Central memory CD4-positive, alpha-beta T cell (primary cell): Measurements from ENCODE around the gene ZRANB3.
"Not testable (repeated sequence)": the region's sequence is repeated elsewhere in the genome, so short reads cannot be mapped to it uniquely, and the experiment has no call there.

Experiments used
- DNase-seq: peaks from one replicate; pipeline ENCODE4 v3.0.0; 2022

The ZRANB3 gene

DNA sequence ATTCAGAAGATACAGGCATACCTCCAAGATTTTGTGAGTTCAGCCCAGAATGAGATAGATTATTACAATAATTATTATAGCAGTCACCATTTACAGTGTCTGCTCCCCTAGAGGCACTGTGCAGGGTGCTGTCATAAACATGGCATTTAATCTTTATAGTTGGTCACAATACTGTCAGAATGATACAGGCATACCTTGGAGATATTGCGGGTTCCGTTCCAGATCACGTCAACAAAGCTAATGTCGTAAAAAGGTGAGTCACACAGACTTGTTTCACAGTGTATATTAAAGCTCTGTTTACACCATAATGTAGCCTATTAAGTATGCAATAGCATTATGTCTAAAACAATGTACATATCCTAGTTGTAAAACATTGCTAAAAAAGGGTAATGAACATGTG, 45.6 kb downstream of the ZRANB3 start:
- no peak for DNase-seq

DNA sequence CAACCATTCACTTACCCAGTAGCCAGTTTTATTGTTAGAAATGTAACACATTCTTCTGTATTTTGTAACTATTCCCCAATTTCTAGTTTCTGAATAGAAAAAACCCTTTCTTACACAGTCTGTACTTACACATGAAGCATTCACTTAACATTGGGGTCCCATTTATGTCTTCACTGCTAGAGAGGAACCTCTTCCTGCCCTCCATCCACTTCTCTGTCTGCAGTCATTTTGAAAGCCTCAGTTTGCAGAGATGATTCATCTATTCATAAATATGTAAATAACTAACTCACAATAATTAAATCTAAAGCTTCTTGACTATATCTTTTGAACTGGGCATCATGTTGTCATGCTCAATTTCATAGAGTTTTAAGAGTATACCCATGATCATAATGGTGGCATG, 55.9 kb downstream of the ZRANB3 start:
- no peak for DNase-seq

DNA sequence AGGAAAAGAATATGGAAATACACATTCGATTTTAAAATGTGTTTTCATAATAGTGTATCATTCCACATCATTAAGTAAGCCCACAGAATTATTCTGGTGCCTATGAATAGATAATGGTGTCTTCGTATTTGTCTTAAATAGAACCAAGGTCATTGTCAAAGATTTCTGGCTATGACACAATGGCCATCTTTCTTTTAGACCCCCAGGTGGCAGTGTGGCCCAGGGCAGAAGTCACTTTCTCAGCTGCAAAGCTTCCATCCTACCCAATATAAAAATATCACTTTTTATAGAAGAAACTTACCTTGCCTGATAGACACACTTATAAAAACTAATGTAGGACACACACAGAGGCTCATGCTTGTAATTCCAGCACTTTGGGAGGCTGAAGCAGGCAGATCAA, 57.5 kb downstream of the ZRANB3 start:
- no peak for DNase-seq

DNA sequence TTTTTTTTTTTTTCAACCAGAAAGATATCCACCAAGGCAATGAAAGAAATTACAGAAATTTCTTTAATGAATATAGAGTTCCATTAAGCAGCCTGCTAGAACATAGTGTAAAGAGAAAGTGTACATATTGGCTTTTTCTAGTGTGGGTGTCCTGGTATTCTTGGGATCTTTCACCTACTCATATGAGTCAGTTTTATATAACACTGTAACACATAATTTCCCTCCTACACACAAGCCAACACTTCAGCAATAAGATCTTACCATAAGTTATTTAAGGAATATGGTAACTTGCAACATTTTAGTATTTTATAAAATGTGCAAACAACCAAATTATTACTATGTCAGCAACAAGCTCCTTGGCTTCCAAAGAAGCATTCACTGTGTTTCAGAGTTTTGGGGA, 59.9 kb downstream of the ZRANB3 start:
- no peak for DNase-seq

DNA sequence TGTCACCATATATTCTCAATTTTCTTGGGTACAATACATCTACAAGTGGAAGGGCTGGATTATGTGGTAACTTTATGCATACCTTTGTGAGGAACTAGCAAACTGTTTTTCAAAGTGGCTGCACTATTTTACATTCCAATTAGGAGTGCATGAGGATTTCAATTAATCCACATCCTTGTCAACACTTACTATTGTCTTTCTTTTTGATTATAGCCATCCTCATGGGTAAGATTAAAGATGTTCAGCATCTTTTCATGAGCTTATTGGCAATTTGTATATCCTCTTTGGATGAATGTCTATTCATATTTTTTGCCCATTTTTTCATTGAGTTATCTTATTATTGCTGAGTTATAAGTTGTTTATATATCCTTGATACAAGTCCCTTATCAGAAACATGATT, 73.7 kb downstream of the ZRANB3 start:
- DNase-seq: no peak

DNA sequence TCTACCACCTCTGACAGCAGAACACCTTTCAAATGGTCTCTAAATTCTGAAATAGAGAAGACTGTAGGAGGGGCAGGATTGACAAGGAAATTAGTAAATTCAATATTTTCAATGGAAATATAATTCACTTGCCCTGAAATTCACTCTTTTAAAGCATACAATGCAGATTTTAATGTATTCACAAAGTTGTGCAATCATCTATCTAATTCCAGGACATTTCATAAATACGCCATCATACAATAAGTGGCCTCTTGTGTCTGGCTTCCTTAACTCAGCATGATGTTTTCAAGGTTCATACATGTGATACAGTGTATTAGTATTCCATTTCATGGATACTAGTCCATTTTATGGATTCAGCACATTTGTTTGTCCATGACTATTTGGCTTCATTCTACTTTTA, 74.2 kb downstream of the ZRANB3 start:
- no peak for DNase-seq

DNA sequence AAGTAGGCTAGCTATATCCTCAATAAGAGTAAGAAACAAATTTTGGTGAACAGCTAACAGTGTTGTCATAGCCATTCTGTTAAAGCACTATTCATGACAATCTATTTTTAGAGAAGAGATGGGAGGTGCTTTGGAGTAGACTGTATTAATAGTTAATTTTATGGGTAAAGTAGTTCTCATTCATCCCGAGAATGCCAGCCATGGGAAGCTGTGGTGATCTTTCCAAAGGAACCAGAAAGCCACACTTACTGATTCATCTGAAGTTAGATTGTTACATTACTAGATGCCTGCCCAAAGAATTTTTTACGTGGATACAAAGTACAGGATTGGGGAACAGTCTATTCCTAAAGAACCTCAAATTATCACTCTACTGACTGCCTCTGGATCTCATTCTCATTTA, 74.6 kb downstream of the ZRANB3 start:
- no peak for DNase-seq

DNA sequence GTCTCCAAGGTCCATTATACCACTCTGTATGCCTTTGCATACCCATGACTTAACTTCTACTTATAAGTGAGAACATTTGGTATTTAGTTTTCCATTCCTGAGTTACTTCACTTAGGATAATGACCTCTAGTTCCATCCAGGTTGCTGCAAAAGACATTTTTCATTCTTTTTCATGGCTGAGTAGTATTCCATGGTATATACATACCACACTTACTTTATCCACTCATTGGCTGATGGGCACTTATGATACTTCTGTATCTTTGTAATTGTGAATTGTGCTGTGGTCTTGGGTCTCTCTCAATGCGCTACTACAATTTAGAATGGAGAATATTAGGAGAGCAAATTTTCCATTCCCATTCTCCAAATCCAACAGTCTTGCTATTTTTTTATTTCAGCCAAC, 76.4 kb downstream of the ZRANB3 start:
- DNase-seq: no peak

DNA sequence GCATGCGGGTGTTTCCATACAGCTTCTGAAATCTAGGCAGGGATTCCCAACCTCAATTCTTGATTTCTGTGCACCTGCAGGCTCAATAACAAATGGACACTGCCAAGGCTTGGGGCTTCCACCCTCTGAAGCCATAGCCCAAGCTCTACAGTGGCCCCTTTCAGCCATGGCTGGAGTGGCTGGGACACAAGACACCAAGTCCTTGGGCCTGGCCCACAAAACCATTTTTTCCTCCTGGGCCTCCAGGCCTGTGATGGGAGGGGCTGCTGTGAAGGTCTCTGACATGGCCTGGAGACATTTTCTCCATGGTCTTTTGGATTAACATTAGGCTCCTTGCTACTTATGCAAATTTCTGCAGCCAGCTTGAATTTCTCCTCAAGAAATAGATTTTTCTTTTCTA, 78.0 kb downstream of the ZRANB3 start:
- not testable (repeated sequence) for DNase-seq

DNA sequence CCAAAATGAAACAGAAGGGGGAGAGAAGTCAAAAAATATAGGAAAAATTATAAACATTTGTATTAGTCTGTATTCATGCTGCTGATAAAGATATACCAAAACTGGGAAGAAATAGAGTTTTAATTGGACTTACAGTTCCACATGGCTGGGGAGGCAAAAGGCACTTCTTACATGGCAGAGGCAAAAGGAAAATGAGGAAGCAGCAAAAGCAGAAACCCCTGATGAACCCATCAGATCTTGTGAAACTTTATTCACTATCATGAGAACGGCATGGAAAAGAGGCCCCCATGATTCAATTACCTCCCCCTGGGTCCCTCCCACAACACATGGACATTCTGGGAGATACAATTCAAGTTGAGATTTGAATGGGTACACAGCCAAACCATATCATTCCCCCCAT, 79.1 kb downstream of the ZRANB3 start:
- no peak for DNase-seq

DNA sequence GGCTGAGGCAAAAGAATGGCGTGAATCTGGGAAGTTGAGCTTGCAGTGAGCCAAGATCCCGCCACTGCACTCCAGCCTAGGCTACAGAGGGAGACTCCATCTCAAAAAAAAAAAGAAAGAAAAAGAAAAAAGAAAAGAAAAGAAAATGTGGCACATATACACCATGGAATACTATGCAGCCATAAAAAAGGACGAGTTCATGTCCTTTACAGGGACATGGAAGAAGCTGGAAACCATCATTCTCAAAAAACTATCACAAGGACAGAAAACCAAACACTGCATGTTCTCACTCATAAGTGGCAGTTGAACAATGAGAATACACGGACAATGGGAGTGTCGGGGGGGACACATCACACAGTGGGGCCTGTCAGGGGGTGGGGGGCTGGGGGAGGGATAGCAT, 88.0 kb downstream of the ZRANB3 start:
- DNase-seq: not testable (repeated sequence)

DNA sequence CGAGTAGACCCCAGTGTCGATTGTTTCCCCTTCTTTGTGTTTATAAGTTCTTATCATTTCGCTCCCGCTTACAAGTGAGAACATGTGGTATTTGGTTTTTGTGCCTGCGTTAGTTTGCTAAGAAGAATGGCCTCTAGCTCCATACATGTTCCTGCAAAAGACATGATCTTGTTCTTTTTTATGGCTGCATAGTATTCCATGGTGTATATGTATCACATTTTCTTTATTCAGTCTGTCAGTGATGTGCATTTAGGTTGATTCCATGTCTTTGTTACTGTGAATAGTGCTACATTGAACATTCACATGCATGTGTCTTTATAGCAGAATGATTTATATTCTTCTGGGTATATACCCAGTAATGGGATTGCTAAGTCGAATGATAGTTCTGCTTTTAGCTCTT, 95.9 kb downstream of the ZRANB3 start:
- not testable (repeated sequence) for DNase-seq

DNA sequence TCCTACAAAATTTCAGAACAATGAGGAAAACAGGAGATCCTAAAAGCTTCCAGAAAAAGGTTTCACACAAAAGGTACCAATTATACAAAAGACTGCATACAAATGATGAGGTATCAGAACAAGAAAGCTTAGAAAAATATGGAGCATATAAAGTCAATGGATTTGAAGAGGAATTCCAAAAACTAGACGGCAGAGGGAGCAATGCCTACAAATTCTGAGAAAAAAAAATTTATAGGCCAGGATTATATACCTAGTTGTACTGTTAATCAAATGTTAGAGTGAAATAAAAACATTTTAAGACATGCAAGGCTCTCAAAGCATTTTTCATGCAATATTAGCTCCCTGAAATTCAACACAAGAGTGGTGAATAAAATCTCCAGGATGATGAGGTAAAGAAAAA, 106.2 kb downstream of the ZRANB3 start:
- DNase-seq: no peak

DNA sequence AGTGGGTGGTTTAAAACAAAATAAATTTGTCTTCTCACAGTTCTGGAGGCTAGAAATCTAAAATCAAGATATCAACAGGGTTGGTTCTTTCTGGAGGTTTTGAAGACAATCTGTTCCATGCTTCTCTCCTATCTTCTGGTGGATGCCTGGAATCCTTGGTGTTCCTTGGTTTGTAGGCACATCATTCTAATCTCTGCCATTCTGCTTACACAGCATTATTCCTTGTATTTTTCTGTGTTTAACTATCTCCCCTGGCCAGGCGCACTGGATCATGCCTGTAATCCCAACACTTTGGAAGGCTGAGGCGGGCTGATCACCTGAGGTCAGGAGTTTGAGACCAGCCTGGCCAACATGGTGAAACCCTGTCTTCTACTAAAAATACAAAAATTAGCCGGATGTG, 108.1 kb downstream of the ZRANB3 start:
- DNase-seq: no peak

DNA sequence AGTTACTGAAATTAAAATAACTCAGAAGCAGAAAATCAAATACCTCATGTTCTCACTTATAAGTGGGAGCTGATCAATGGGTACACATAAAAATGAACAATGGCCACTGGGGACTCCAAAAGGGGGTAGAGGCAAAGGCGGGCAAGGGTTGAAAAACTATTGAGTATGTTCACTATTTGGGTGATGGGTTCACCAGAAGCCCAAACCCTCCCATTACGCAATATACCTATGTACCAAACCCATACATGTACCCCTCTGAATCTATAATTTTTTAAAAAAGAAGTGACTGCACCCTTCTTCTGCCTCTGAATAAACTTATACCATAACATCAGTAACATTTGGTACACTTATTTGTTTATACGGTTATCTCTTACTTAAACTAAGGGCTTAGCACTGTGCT, 119.4 kb downstream of the ZRANB3 start:
- DNase-seq: no peak

DNA sequence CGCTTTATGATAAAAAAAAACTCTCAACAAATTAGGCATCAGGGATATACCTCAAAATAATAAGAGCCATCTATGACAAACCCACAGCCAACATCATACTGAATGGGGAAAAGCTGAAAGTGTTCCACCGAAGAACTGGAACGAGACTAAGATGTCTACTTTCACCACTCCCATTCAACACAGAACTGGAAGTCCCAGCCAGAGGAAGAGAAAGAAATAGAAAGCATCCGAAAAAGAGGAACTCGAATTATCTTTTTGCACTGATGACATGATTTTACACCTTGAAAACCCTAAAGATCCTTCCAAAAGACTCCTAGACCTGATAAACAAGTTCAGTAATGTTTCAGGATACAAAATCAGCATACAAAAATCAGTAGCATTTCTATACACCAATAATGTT, 121.6 kb downstream of the ZRANB3 start:
- DNase-seq: no peak

DNA sequence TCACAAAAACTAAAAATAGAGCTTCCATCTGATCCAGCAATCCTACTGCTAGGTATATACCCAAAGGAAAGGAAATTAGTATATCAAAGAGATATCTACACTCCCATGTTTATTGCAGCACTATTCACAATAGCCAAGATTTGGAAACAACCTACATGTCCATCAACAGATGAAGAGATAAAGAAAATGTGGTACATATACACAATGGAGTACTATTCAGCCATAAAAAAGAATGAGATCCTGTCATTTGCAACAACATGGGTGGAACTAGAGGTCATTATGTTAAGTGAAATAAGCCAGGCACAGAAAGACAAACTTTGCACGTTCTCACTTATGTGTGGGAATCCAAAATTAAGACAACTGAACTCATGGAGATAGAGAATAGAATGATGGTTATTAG, 134.8 kb downstream of the ZRANB3 start:
- DNase-seq: not testable (repeated sequence)

DNA sequence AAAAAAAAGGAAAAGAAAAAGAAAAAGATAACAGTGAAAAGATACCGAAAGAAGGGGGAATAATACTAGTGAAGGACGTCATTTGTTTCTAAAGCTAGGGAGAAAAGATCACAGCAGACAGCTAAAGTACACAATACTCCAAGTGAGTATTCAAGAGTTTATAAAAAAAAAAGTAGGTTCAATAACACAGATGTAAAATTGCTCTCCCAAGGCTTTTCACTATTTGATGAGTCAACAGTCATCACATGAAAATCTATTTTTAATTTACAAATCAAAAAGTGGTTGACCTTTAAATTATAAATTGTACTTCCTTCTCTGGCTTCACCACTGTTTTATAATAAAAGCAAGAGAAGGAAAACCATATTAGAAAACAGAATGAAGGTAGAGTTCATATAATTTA, 144.0 kb downstream of the ZRANB3 start:
- DNase-seq: no peak

DNA sequence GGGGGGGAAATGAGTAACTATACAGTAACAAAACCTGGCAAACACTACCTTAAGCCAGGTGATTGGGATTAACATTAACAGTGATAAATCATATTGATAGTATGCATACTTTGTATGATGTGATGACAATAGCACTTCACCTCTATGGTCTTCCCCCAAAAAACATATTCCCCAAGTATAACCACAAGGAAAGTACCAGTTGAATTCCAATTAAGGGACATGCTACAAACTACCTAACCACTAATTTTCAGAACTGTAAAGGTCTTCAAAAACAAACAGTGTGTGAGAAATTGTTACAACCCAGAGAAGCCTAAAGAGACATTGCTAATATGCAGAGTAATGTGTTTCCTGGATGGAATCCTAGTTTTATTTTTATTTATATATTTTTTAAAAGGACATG, 152.4 kb downstream of the ZRANB3 start:
- DNase-seq: no peak

DNA sequence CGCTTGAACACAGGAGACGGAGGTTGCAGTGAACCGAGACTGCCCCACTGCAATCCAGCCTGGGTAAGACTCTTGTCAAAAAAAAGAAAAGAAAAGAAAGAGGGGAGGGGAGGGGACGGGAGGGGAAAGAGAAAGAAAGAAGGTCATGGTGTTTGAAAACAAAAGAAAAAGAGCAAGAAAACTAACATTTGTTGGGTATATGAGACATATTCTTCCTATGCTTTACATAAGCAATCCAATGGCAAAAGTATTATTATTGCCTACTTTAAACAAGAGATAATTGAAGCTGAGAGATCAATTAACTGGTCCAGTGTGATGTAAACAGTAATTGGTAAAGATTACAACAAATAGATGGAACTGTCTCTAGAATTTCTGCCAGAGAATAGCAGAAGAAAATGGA, 157.3 kb downstream of the ZRANB3 start:
- no peak for DNase-seq

DNA sequence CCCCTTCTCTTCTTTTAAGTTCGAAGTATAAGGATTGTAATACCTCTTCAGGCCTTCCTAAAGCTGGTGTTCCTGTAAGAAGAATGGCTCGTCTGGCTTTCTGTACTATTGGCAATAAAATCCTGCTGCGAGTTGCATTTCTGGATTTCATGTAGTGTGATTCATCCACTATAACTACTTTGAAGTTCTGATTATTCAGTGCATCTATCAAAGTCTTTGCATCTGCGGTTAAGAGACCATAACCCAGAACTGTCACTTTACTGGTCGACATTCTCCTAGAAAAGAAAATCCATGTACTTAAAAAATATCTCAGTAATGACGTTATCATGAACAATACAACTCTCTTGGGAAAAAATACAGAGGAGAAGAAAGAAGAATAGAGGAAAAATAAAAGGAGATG, 181.1 kb downstream of the ZRANB3 start:
- DNase-seq: no peak

DNA sequence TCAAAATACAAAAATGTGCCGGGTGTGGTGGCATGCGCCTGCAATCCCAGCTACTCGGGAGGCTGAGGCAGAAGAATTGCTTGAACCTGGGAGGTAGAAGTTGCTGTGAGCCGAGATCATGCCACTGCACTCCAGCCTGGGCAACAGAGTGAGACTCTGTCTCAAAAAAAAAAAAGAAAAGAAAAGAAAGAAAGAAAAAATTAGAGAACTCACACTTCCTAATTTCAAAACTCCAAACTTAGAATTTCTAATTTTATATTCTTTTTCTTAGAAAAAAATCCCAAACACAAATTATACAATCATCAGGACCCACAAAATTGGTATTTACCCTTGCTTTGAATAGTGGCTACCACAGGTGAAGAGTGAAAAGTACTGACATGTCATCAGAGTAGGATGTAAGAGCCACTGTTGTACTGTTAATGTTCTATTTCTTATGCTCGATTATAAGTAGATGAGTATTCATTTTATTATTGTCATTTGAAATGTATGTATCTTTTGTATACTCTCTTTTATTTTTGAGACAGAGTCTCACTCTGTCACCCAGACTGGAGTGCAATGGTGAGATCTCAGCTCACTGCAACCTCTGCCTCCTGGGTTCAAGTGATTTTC, 182.8 kb downstream of the ZRANB3 start:
- not testable (repeated sequence) for DNase-seq

DNA sequence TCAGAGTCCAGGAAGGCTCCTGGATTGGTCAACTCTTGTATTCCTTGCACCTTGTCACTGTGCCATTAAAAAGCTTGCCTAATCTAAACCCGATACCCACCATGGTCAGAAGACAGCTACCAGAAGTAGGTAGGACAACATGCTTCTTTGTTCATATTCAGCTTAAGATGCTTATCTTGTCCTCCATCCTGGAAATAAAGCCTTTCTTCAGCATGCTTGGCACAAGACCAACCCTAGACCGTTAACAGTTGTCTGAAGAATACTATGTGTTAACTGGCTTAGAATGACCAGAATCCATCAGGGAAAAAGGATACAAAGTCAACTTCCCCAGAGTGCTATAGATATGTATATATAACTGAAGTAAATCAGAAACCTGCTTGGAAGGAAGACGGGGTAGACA, 193.9 kb downstream of the ZRANB3 start:
- no peak for DNase-seq

DNA sequence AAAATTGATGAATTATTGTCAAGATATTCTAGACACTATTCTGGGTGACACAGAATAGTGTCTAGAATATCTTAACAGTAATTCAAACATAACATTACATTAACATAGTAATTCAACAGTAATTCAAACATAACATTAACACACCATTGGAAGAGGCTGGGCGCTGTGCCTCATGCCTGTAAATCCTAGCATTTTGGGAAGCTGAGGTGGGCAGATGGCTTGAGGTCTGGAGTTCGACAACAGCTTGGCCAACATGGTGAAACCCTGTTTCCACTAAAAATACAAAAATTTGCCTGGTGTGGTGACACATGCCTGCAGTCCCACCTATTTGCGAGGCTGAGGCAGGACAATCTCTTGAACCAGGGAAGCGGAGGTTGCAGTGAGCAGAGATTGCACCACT, 195.8 kb downstream of the ZRANB3 start:
- no peak for DNase-seq

DNA sequence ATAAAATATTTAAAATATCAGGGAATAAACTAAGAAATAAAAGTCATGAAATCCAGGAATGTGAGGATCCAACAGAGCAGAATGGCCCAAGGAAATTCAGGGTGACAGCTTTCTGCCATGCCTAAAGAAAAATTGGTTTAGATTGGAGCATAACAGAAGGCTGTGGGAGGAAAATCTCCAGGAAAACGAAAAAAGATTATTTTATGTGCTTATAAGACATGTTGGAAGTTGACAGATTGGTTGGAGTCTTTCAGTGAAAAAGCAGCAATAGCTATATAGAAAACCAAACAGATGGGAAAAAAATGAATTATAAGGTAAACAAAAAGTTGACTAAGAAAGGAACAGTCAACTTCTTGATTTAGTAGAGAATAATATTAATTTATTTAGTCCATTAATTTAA, 203.9 kb downstream of the ZRANB3 start:
- no peak for DNase-seq
